HCT116 (cell line): ENCODE measurements around the gene CCDC9. TPM values are rescaled to one million over a fixed set of nuclear protein-coding genes. Genes with fewer than 3 reads are reported as not detected.

Experiments
- ATAC-seq: fragments of 200-7000 bp; cut with Tn5 transposase; 2 replicates; pipeline ENCODE4 v1.9.1; 2020; ENCODE audit warnings: mild to moderate bottlenecking, moderate library complexity
- BruUV-seq: library from RNA; stranded (reverse); fragments of 400-500 nt; replicated peaks from 2 replicates; lab custom pipeline; 2021; lab: Mats Ljungman, UMichigan
- CTCF ChIA-PET: fragments of 300-600 bp; sonication (Branson Sonifier 250); formaldehyde crosslinking; loops from one replicate; lab custom pipeline; 2021; ENCODE audit warnings: antibody characterized with exemption; lab: Charles Lee
- POLR2A ChIA-PET: fragments of 300-600, 350-600 bp; sonication (Branson Sonifier 250); formaldehyde crosslinking; loops from one replicate; lab custom pipeline; 2021; ENCODE audit warnings: antibody characterized with exemption; lab: Charles Lee
- RAD21 ChIA-PET, 2 experiments: fragments of 300-600 bp; sonication (Branson Sonifier 250); formaldehyde crosslinking; loops; one replicate each; lab custom pipeline; 2023; ENCODE audit warnings: low total read pairs in 2 of 2; ENCODE audit not compliant: uncharacterized antibody in 2 of 2, unreplicated experiment in 2 of 2, low non-redundant PET in 1 of 2; lab: Charles Lee
- DNase-seq: peaks from one replicate; pipeline ENCODE4 v3.0.0-alpha.2; 2010; ENCODE audit warnings: low read depth, low spot score
- H2AFZ ChIP-seq: fragments of 200-600 bp; shearing (Covaris generic), sonication (generic); 2 replicates; pipeline ENCODE4 v1.6.1; 2017; ENCODE audit warnings: low read depth, mixed run types, mixed read lengths, antibody characterized with exemption, low read length; ENCODE audit not compliant: poor library complexity, severe bottlenecking
- H3K27ac ChIP-seq: 2 replicates; pipeline ENCODE4 v1.5.1; 2012; ENCODE audit warnings: low read depth, low read length
- H3K27me3 ChIP-seq: fragments of 200-600 bp; sonication (generic); 2 replicates; pipeline ENCODE4 v1.6.1; 2016; ENCODE audit warnings: mixed run types, low read length, mixed read lengths; ENCODE audit not compliant: insufficient read depth
- H3K36me3 ChIP-seq, 2 experiments: fragments of 200-500 bp in 1 of 2; fragments of 200-600 bp in 1 of 2; sonication (Bioruptor generic) in 1 of 2; sonication (generic) in 1 of 2; 2 replicates each; pipeline versions ENCODE4 v1.5.1 to v1.6.1; 2014 to 2016; ENCODE audit warnings: low read length in 2 of 2, inconsistent platforms in 1 of 2, mixed read lengths in 1 of 2, mixed run types in 1 of 2; ENCODE audit not compliant: insufficient read depth in 2 of 2, control insufficient read depth in 1 of 2
- H3K4me1 ChIP-seq, 2 experiments: fragments of 200-600 bp in 1 of 2; sonication (generic) in 1 of 2; 2 replicates each; pipeline versions ENCODE4 v1.5.1 to v1.6.1; 2012 to 2017; ENCODE audit warnings: low read length in 2 of 2, inconsistent platforms in 1 of 2, mild to moderate bottlenecking in 1 of 2, mixed read lengths in 1 of 2, mixed run types in 1 of 2, moderate library complexity in 1 of 2; ENCODE audit not compliant: insufficient read depth in 2 of 2, control insufficient read depth in 1 of 2
- H3K4me2 ChIP-seq: fragments of 200-600 bp; sonication (generic); 2 replicates; pipeline ENCODE4 v1.6.1; 2017; ENCODE audit warnings: mixed run types, low read length, mixed read lengths
- H3K4me3 ChIP-seq, 2 experiments: fragments of 200-600 bp in 1 of 2; sonication (generic) in 1 of 2; replicated peaks in 1 of 2; 2 replicates each; pipeline ENCODE4 v1.5.1; 2011 to 2016; ENCODE audit warnings: low read length in 2 of 2, control low read depth in 1 of 2, low read depth in 1 of 2, mild to moderate bottlenecking in 1 of 2, mixed read lengths in 1 of 2, mixed run types in 1 of 2
- H3K79me2 ChIP-seq: fragments of 200-600 bp; sonication (generic); 2 replicates; pipeline ENCODE4 v1.6.1; 2017; ENCODE audit warnings: mild to moderate bottlenecking, mixed run types, low read length, moderate library complexity, mixed read lengths; ENCODE audit not compliant: insufficient read depth
- H3K9ac ChIP-seq: fragments of 200-600 bp; sonication (generic); 2 replicates; pipeline ENCODE4 v1.6.1; 2016; ENCODE audit warnings: low read length, mixed read lengths
- H3K9me2 ChIP-seq: fragments of 200-600 bp; sonication (generic), shearing (Covaris generic); 2 replicates; pipeline ENCODE4 v1.6.1; 2017; ENCODE audit warnings: mixed run types, mild to moderate bottlenecking, moderate library complexity; ENCODE audit not compliant: insufficient read depth
- H3K9me3 ChIP-seq, 2 experiments: fragments of 200-500 bp in 1 of 2; fragments of 200-600 bp in 1 of 2; sonication (Bioruptor generic) in 1 of 2; sonication (generic) in 1 of 2; 2 replicates each; pipeline ENCODE4 v1.6.1; 2014 to 2017; ENCODE audit warnings: low read length in 2 of 2, mixed read lengths in 2 of 2, inconsistent platforms in 1 of 2, low read depth in 1 of 2, mild to moderate bottlenecking in 1 of 2, mixed run types in 1 of 2, moderate library complexity in 1 of 2; ENCODE audit not compliant: control insufficient read depth in 1 of 2, insufficient read depth in 1 of 2
- H4K20me1 ChIP-seq: fragments of 200-600 bp; sonication (generic), shearing (Covaris generic); 2 replicates; pipeline ENCODE4 v1.6.1; 2017; ENCODE audit warnings: mixed run types, mild to moderate bottlenecking, moderate library complexity; ENCODE audit not compliant: insufficient read depth
- CBX3 ChIP-seq: IDR thresholded peaks from 2 replicates; pipeline ENCODE4 v1.6.1; 2012; ENCODE audit warnings: low read depth
- ELF1 ChIP-seq: IDR thresholded peaks from 2 replicates; pipeline ENCODE4 v1.6.1; 2012; ENCODE audit warnings: low read depth, borderline replicate concordance
- JUND ChIP-seq: IDR thresholded peaks from 2 replicates; pipeline ENCODE4 v1.6.1; 2012
- TCF7L2 ChIP-seq: IDR thresholded peaks from 2 replicates; pipeline ENCODE4 v1.7.0; 2011; ENCODE audit warnings: borderline replicate concordance, inconsistent platforms; ENCODE audit not compliant: insufficient read depth, insufficient read length; ENCODE audit errors: extremely low read depth
- ZFX ChIP-seq: fragments of 450-650 bp; IDR thresholded peaks from 2 replicates; pipeline ENCODE4 v1.6.1; 2017
- intact Hi-C: fragments of 100-400 bp; cut with micrococcal nuclease; formaldehyde crosslinking; loops from 2 replicates; pipeline ENCODE4 v1.10.0; 2022
- total RNA-seq: library from RNA; stranded (reverse); gene quantifications from one replicate; pipeline ENCODE4 v1.2.1, GENCODE V29; 2021; ENCODE audit not compliant: unreplicated experiment
- TF ChIP-seq, protein P1 (sequence below): IDR thresholded peaks from 2 replicates; pipeline ENCODE4 v1.6.1; 2011; ENCODE audit warnings: mild to moderate bottlenecking, low read length, moderate library complexity; ENCODE audit not compliant: insufficient replicate concordance; ENCODE audit errors: extremely low read depth

Gene CCDC9
- total RNA-seq, 1 experiment from 2014 or later, result 40.6 TPM

DNA sequence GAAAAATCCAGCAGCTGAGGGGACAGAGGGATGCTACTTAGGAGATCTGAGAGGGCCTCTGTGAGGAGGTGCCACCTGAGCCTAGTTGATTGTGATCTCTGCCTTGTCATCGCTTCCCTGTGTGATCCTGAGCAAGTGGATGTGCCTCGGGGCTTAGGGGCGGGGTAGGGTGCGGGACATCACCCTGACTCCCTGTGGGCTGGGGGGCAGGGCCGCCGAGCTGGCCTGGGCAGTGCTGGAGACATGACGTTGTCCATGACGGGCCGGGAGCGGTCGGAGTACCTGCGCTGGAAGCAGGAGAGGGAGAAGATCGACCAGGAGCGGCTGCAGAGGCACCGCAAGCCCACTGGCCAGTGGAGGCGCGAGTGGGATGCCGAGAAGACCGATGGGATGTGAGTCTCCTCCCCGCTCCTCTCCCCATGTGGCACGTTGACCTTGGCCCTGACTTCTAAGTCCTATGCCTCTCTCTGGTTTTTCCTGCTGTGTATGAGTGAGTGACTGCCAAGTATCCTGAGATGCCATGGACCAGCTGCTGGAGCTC lies 10.1 kb downstream of the CCDC9 start (continued):
- no peak for TF ChIP-seq ZFX

DNA sequence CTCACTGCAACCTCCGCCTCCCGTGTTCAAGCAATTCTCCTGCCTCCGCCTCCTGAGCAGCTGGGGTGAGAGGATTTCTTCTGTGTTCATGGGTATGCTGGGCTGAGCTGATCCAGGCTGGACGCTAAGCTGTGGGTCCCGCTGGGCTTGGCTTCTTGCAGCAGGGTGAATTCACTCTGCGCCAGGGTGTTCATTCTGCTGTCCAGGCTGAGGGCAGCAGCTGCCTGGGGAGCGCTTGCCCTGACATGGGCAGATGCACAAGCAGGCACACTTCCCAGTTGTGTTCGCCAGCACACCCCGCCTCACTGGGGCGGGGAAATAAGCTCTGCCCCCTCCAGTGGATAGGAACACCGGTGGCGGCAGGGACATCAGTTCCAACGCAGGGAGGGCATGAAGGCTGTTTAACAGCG lies 11.0 kb downstream of the CCDC9 start:
- TF ChIP-seq CBX3, result no peak
- TF ChIP-seq, protein P1, sequence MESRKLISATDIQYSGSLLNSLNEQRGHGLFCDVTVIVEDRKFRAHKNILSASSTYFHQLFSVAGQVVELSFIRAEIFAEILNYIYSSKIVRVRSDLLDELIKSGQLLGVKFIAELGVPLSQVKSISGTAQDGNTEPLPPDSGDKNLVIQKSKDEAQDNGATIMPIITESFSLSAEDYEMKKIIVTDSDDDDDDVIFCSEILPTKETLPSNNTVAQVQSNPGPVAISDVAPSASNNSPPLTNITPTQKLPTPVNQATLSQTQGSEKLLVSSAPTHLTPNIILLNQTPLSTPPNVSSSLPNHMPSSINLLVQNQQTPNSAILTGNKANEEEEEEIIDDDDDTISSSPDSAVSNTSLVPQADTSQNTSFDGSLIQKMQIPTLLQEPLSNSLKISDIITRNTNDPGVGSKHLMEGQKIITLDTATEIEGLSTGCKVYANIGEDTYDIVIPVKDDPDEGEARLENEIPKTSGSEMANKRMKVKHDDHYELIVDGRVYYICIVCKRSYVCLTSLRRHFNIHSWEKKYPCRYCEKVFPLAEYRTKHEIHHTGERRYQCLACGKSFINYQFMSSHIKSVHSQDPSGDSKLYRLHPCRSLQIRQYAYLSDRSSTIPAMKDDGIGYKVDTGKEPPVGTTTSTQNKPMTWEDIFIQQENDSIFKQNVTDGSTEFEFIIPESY, result no peak
- TF ChIP-seq JUND, result no peak
- no peak for TF ChIP-seq ELF1
- intact Hi-C loops, result no loop called here
- Histone ChIP-seq H3K9me3 (no peaks in the 10 kb centered on the region), H3K9ac (no peak overlapping the region), H3K4me1 (peaks cover 1 to 6% of the 10 kb centered on the region in 2 experiments; a peak in 3 of 4 replicates), H3K79me2 (no peaks in the 10 kb centered on the region), H3K4me3 (no peak overlapping the region), H4K20me1 (no peaks in the 10 kb centered on the region), H3K27me3 (no peaks in the 10 kb centered on the region), H3K36me3 (peaks cover 16 to 19% of the 10 kb centered on the region in 2 experiments; a peak in 3 of 4 replicates), H3K9me2 (no peaks in the 10 kb centered on the region), H3K4me2 (no peak overlapping the region), H3K27ac (no peak overlapping the region), H2AFZ (no peak overlapping the region)
- CTCF ChIA-PET, result no interaction called here
- RAD21 ChIA-PET, result interaction anchor here in 1 of 2 experiments (0.7 kb wide), 1 partner anchor 407 kb away, joined by 3 read pairs; no protein-coding TSS in a partner anchor
- ATAC-seq (no peak; the same call in 1 of the 2 replicates), DNase-seq (no peak)
- BruUV-seq, result no TSS peak
- POLR2A ChIA-PET, result no interaction called here

DNA sequence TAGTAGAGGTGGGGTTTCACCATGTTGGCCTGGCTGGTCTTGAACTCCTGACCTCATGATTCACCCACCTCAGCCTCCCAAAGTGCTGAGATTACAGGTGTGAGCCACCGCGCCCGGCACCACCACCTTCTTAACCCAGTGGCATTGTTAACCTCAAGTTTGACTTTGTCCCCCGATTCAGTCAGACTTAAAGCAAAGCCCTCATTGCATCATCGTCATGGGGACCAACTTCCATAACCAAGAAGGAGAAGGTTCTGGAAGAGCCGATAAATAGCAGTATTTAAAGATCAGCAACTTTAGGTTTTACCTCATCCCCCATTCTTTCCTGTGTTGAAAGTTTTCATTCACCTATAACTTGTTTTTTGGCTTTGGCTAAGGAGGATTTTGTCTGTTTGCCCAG lies 11.7 kb downstream of the CCDC9 start:
- H3K79me2 ChIP-seq, result no peaks in the 10 kb centered on the region
- BruUV-seq, result no TSS peak
- H3K9ac ChIP-seq, result no peak overlapping the region
- ATAC-seq (no peak), DNase-seq (no peak)
- no peaks in the 10 kb centered on the region for H3K9me3 ChIP-seq
- CTCF ChIA-PET, result no interaction called here
- RAD21 ChIA-PET, result no interaction called here
- TF ChIP-seq TCF7L2, result no peak
- intact Hi-C loops, result no loop called here
- H3K4me2 ChIP-seq, result no peak overlapping the region
- no peaks in the 10 kb centered on the region for H4K20me1 ChIP-seq
- H2AFZ ChIP-seq, result no peak overlapping the region
- H3K36me3 ChIP-seq, result peaks cover 10 to 17% of the 10 kb centered on the region in 2 experiments; a peak in 3 of 4 replicates
- H3K4me3 ChIP-seq, result no peak overlapping the region
- no peak overlapping the region for H3K27ac ChIP-seq
- H3K9me2 ChIP-seq, result no peaks in the 10 kb centered on the region
- H3K27me3 ChIP-seq, result no peaks in the 10 kb centered on the region
- H3K4me1 ChIP-seq, result peaks cover 6 to 13% of the 10 kb centered on the region in 2 experiments; a peak in 3 of 4 replicates
- POLR2A ChIA-PET, result no interaction called here
